IPS-NIHi11 (cell line): ENCODE measurements around the gene VGLL4.

Experiments
- DNase-seq: peaks from one replicate; pipeline ENCODE4 v3.0.0; 2012; ENCODE audit warnings: mixed read lengths, low spot score

The VGLL4 gene

GRCh38 chr3:11653298-11654055 is 9.8 kb upstream of the VGLL4 start:
- DNase-seq: no peak

- no peak for DNase-seq
Measured at GRCh38 chr3:11651900-11652299, 8.2 kb upstream of the VGLL4 start.

GRCh38 chr3:11651477-11651876 is 7.8 kb upstream of the VGLL4 start:
- no peak for DNase-seq

GRCh38 chr3:11650391-11650790 is 6.7 kb upstream of the VGLL4 start:
- no peak for DNase-seq

- no peak for DNase-seq
Measured at GRCh38 chr3:11648735-11649134, 5.0 kb upstream of the VGLL4 start.

GRCh38 chr3:11643201-11643603 is 513 bp downstream of the VGLL4 start:
- DNase-seq: peak; percentile 44

GRCh38 chr3:11642431-11643191 is 1.1 kb downstream of the VGLL4 start:
- DNase-seq: peak; percentile 56

GRCh38 chr3:11641683-11642430 is 1.9 kb downstream of the VGLL4 start:
- peak; percentile 33 for DNase-seq

- DNase-seq: no peak
Measured at GRCh38 chr3:11641316-11641682, 2.4 kb downstream of the VGLL4 start.

- DNase-seq: no peak
Measured at GRCh38 chr3:11640009-11640673, 3.6 kb downstream of the VGLL4 start.

- no peak for DNase-seq
Measured at GRCh38 chr3:11638495-11639358, 5.0 kb downstream of the VGLL4 start.

GRCh38 chr3:11637901-11638458 is 5.7 kb downstream of the VGLL4 start:
- DNase-seq: no peak

GRCh38 chr3:11636394-11636770 is 7.3 kb downstream of the VGLL4 start:
- no peak for DNase-seq

GRCh38 chr3:11635680-11636393 is 7.9 kb downstream of the VGLL4 start:
- no peak for DNase-seq

GRCh38 chr3:11634974-11635612 is 8.6 kb downstream of the VGLL4 start:
- no peak for DNase-seq

- no peak for DNase-seq
Measured at GRCh38 chr3:11634081-11634635, 9.6 kb downstream of the VGLL4 start.

GRCh38 chr3:11632966-11633365 is 10.7 kb downstream of the VGLL4 start:
- DNase-seq: no peak

- DNase-seq: no peak
Measured at GRCh38 chr3:11632564-11632963, 11.2 kb downstream of the VGLL4 start.

- DNase-seq: no peak
Measured at GRCh38 chr3:11631820-11632219, 11.9 kb downstream of the VGLL4 start.

GRCh38 chr3:11629716-11630115 is 14.0 kb downstream of the VGLL4 start:
- DNase-seq: no peak
